HepG2 (cell line): ENCODE measurements around the gene ATXN7L3. TPM values are rescaled to one million over a fixed set of nuclear protein-coding genes. Genes with fewer than 3 reads are reported as not detected.

Experiments
- BORCS8-MEF2B ChIP-seq: sonication (generic); formaldehyde crosslinking; IDR thresholded peaks from 2 replicates; pipeline ENCODE4 v1.8.0; 2022; ENCODE audit warnings: mild to moderate bottlenecking, missing genetic modification reagents
- HES4 ChIP-seq: sonication (generic); formaldehyde crosslinking; IDR thresholded peaks from 2 replicates; pipeline ENCODE4 v1.9.0; 2021; ENCODE audit warnings: mild to moderate bottlenecking, missing genetic modification reagents, borderline replicate concordance
- IRF2 ChIP-seq: IDR thresholded peaks from 2 replicates; pipeline ENCODE4 v1.6.1; 2018; ENCODE audit warnings: missing genetic modification reagents, missing compliant biosample characterization
- MATR3 ChIP-seq: sonication (generic); formaldehyde crosslinking; IDR thresholded peaks from 2 replicates; pipeline ENCODE4 v1.4.0; 2020; ENCODE audit warnings: missing genetic modification reagents
- NFE2L1 ChIP-seq: sonication (generic); formaldehyde crosslinking; IDR thresholded peaks from 2 replicates; pipeline ENCODE4 v1.4.0; 2020; ENCODE audit warnings: missing genetic modification reagents, mild to moderate bottlenecking, borderline replicate concordance
- RAD21 ChIP-seq: fragments of 450-650 bp; formaldehyde crosslinking; IDR thresholded peaks from 2 replicates; pipeline ENCODE4 v1.5.0; 2020; ENCODE audit warnings: mild to moderate bottlenecking
- RFX3 ChIP-seq: IDR thresholded peaks from 2 replicates; pipeline ENCODE4 v1.6.1; 2016; ENCODE audit warnings: missing biosample characterization, missing genetic modification reagents
- SNAPC5 ChIP-seq: sonication (generic); formaldehyde crosslinking; IDR thresholded peaks from 2 replicates; pipeline ENCODE4 v1.8.1; 2023; ENCODE audit warnings: mild to moderate bottlenecking, missing genetic modification reagents, borderline replicate concordance
- SOX6 ChIP-seq, 2 experiments: fragments of 450-650 bp in 1 of 2; sonication (generic) in 1 of 2; formaldehyde crosslinking in 1 of 2; IDR thresholded peaks; 2 replicates each; pipeline versions ENCODE4 v1.4.0 to v1.6.1; 2017 to 2020; ENCODE audit warnings: antibody characterized with exemption in 1 of 2, mild to moderate bottlenecking in 1 of 2, missing genetic modification reagents in 1 of 2
- TOPORS ChIP-seq: sonication (generic); formaldehyde crosslinking; IDR thresholded peaks from 2 replicates; pipeline ENCODE4 v1.8.0; 2023; ENCODE audit warnings: mild to moderate bottlenecking, missing genetic modification reagents
- TP53 ChIP-seq: sonication (generic); formaldehyde crosslinking; conservative IDR thresholded peaks from 2 replicates; pipeline ENCODE4 v1.4.0; 2020; ENCODE audit warnings: missing genetic modification reagents
- ZBTB7A ChIP-seq: sonication (generic); formaldehyde crosslinking; IDR thresholded peaks from 2 replicates; pipeline ENCODE4 v1.8.0; 2022; ENCODE audit warnings: mild to moderate bottlenecking, missing genetic modification reagents
- ZNF318 ChIP-seq: sonication (generic); formaldehyde crosslinking; IDR thresholded peaks from 2 replicates; pipeline ENCODE4 v1.4.0; 2020; ENCODE audit warnings: mild to moderate bottlenecking, missing genetic modification reagents
- ZNF362 ChIP-seq: sonication (generic); formaldehyde crosslinking; IDR thresholded peaks from 2 replicates; pipeline ENCODE4 v1.4.0; 2020; ENCODE audit warnings: missing genetic modification reagents, mild to moderate bottlenecking, borderline replicate concordance
- ZNF549 ChIP-seq: sonication (generic); formaldehyde crosslinking; IDR thresholded peaks from 2 replicates; pipeline ENCODE4 v1.5.0; 2020; ENCODE audit warnings: missing genetic modification reagents
- ZNF747 ChIP-seq: sonication (generic); formaldehyde crosslinking; IDR thresholded peaks from 2 replicates; pipeline ENCODE4 v1.8.1; 2023; ENCODE audit warnings: missing genetic modification reagents, mild to moderate bottlenecking, borderline replicate concordance
- ZNF775 ChIP-seq: sonication (generic); formaldehyde crosslinking; IDR thresholded peaks from 2 replicates; pipeline ENCODE4 v1.4.0; 2020; ENCODE audit warnings: missing genetic modification reagents, mild to moderate bottlenecking, moderate library complexity, borderline replicate concordance
- ZSCAN12 ChIP-seq: sonication (generic); formaldehyde crosslinking; IDR thresholded peaks from 2 replicates; pipeline ENCODE4 v1.9.0; 2021; ENCODE audit warnings: mild to moderate bottlenecking, missing genetic modification reagents
- ZUFSP ChIP-seq: sonication (generic); formaldehyde crosslinking; IDR thresholded peaks from 2 replicates; pipeline ENCODE4 v1.9.0; 2021; ENCODE audit warnings: missing genetic modification reagents, mild to moderate bottlenecking, borderline replicate concordance
- polyA plus RNA-seq, 8 experiments: library from polyadenylated mRNA; depleted of rRNA in 3 of 8; stranded (reverse) in 7 of 8; unstranded in 1 of 8; fragments of >200 nt; fragmentation: Illumina TruSeq in 4 of 8; extraction: Trizol in 4 of 8; gene quantifications; 2 replicates each; pipeline versions ENCODE4 v1.2.1 to v1.2.3, GENCODE V29; 2011 to 2016; ENCODE audit warnings: low read depth in 4 of 8, missing spikeins in 1 of 8, mixed read lengths in 1 of 8; ENCODE audit not compliant: insufficient read depth in 1 of 8
- total RNA-seq, 5 experiments: library from RNA; depleted of rRNA; stranded (reverse); fragments of >200 nt; fragmentation: Illumina TruSeq; extraction: Trizol; gene quantifications; 2 replicates each; pipeline ENCODE4 v1.2.3, GENCODE V29; 2016; ENCODE audit warnings: low read depth in 1 of 5

Gene ATXN7L3
- total and polyA plus RNA-seq, 2 of the 13 experiments (the other 11 are each of a cell fraction or from before 2014, with no cell fraction given) = 44.5 to 59.1 TPM

- TF ChIP-seq ZSCAN12 (no peak), SNAPC5 (CRISPR knock-in tag) (no peak), TP53 (no peak), BORCS8-MEF2B (CRISPR knock-in tag) (peak; percentile 50; the same call in 1 of the 2 replicates), NFE2L1 (CRISPR knock-in tag) (no peak), HES4 (CRISPR knock-in tag) (no peak), RAD21 (no peak), ZNF775 (no peak), RFX3 (CRISPR knock-in tag) (no peak), IRF2 (CRISPR knock-in tag) (no peak), SOX6 (IDR thresholded peaks at IDR 0.05) (no peak), SOX6 (CRISPR knock-in tag; IDR thresholded peaks at IDR 0.05) (peak; percentile 48), ZNF318 (CRISPR knock-in tag) (no peak), ZBTB7A (CRISPR knock-in tag) (0 out of 2 replicates have a peak, but pooled peaks have one; percentile 32), ZNF549 (CRISPR knock-in tag) (no peak), ZUFSP (CRISPR knock-in tag) (no peak), ZNF362 (no peak), MATR3 (CRISPR knock-in tag) (no peak), ZNF747 (CRISPR knock-in tag) (0 out of 2 replicates have a peak, but pooled peaks have one; percentile 59), TOPORS (CRISPR knock-in tag) (no peak)
Measured at GRCh38 chr17:44170499-44171201, 29.0 kb downstream of the ATXN7L3 start, which contains the start of gene ASB16 (continued).
